Measurements from ENCODE around the gene ZBTB39.
"Not testable (repeated sequence)": the region's sequence is repeated elsewhere in the genome, so short reads cannot be mapped to it uniquely, and the experiment has no call there.

The ZBTB39 gene

GRCh38 chr12:57001448-57001906 lies 4.9 kb downstream of the ZBTB39 start:
- DNase-seq (ENCODE audit: low spot score): peak; percentile 74

- DNase-seq (ENCODE audit: low spot score): no peak
Measured at GRCh38 chr12:57000393-57000792, 6.0 kb downstream of the ZBTB39 start.

- no peak for DNase-seq (ENCODE audit: low spot score)
Measured at GRCh38 chr12:56999456-56999855, 6.9 kb downstream of the ZBTB39 start.

GRCh38 chr12:56998981-56999380 lies 7.4 kb downstream of the ZBTB39 start:
- peak; percentile 38 for DNase-seq (ENCODE audit: low spot score)

GRCh38 chr12:56998316-56998715 lies 8.0 kb downstream of the ZBTB39 start:
- no peak for DNase-seq (ENCODE audit: low spot score)

- DNase-seq (ENCODE audit: low spot score): no peak
Measured at GRCh38 chr12:56996793-56997545, 9.4 kb downstream of the ZBTB39 start.

- no peak for DNase-seq (ENCODE audit: low spot score)
Measured at GRCh38 chr12:56995930-56996496, 10.3 kb downstream of the ZBTB39 start.

GRCh38 chr12:56995201-56995929 lies 11.0 kb downstream of the ZBTB39 start:
- DNase-seq (ENCODE audit: low spot score): no peak

GRCh38 chr12:56994231-56994746 lies 12.1 kb downstream of the ZBTB39 start:
- DNase-seq (ENCODE audit: low spot score): no peak

GRCh38 chr12:56993346-56993745 lies 13.0 kb downstream of the ZBTB39 start:
- no peak for DNase-seq (ENCODE audit: low spot score)

GRCh38 chr12:56991319-56992246 lies 14.8 kb downstream of the ZBTB39 start:
- no peak for DNase-seq (ENCODE audit: low spot score)

- DNase-seq (ENCODE audit: low spot score): no peak
Measured at GRCh38 chr12:56990648-56991318, 15.6 kb downstream of the ZBTB39 start.

- DNase-seq (ENCODE audit: low spot score): no peak
Measured at GRCh38 chr12:56989861-56990610, 16.3 kb downstream of the ZBTB39 start.

GRCh38 chr12:56988207-56988739 lies 18.1 kb downstream of the ZBTB39 start:
- no peak for DNase-seq (ENCODE audit: low spot score)

GRCh38 chr12:56987551-56988053 lies 18.7 kb downstream of the ZBTB39 start:
- DNase-seq (ENCODE audit: low spot score): peak; percentile 78

- DNase-seq (ENCODE audit: low spot score): peak; percentile 1
Measured at GRCh38 chr12:56987011-56987410, 19.3 kb downstream of the ZBTB39 start.

GRCh38 chr12:56985714-56986113 lies 20.6 kb downstream of the ZBTB39 start:
- not testable (repeated sequence) for DNase-seq (ENCODE audit: low spot score)

- peak; percentile 1 for DNase-seq (ENCODE audit: low spot score)
Measured at GRCh38 chr12:56983386-56983785, 23.0 kb downstream of the ZBTB39 start.

GRCh38 chr12:56982578-56983236 lies 23.6 kb downstream of the ZBTB39 start:
- DNase-seq (ENCODE audit: low spot score): not testable (repeated sequence)

Measured in germinal center (tissue), 1 donor.